H9 (cell line): Measurements from ENCODE around the gene HDGFL1. TPM values are rescaled to one million over a fixed set of nuclear protein-coding genes. Genes with fewer than 3 reads are reported as not detected.

Experiments
- DNase-seq: peaks from one replicate; pipeline ENCODE4 v3.0.0-alpha.2; 2017
- H2AFZ ChIP-seq: one replicate; pipeline ENCODE4 v1.6.1; 2013; ENCODE audit warnings: mild to moderate bottlenecking, low read length, control low read depth, moderate library complexity
- H2AK5ac ChIP-seq: 2 replicates; pipeline ENCODE4 v1.6.1; 2013; ENCODE audit warnings: low read length, control low read depth, mixed read lengths; ENCODE audit not compliant: insufficient read length
- H2BK120ac ChIP-seq: one replicate; pipeline ENCODE4 v1.6.1; 2013; ENCODE audit warnings: low read depth, mild to moderate bottlenecking, low read length, control low read depth, inconsistent platforms; ENCODE audit not compliant: poor library complexity, severe bottlenecking
- H2BK12ac ChIP-seq: 2 replicates; pipeline ENCODE4 v1.6.1; 2013; ENCODE audit warnings: low read length, control low read depth, mixed read lengths, low read depth; ENCODE audit not compliant: insufficient read length
- H2BK15ac ChIP-seq: 2 replicates; pipeline ENCODE4 v1.6.1; 2013; ENCODE audit warnings: low read depth, low read length, control low read depth
- H2BK20ac ChIP-seq: one replicate; pipeline ENCODE4 v1.6.1; 2013; ENCODE audit warnings: low read depth, mild to moderate bottlenecking, low read length, control low read depth, inconsistent platforms; ENCODE audit not compliant: poor library complexity, severe bottlenecking
- H2BK5ac ChIP-seq: 2 replicates; pipeline ENCODE4 v1.6.1; 2013; ENCODE audit warnings: low read length, control low read depth, mixed read lengths; ENCODE audit not compliant: insufficient read length
- H3K14ac ChIP-seq: 2 replicates; pipeline ENCODE4 v1.6.1; 2013; ENCODE audit warnings: low read length, control low read depth; ENCODE audit not compliant: insufficient read depth
- H3K18ac ChIP-seq: 2 replicates; pipeline ENCODE4 v1.6.1; 2013; ENCODE audit warnings: low read depth, mild to moderate bottlenecking, mixed read lengths, low read length, control low read depth; ENCODE audit not compliant: insufficient read length
- H3K23ac ChIP-seq: 2 replicates; pipeline ENCODE4 v1.6.1; 2013; ENCODE audit warnings: low read length, control low read depth, mixed read lengths, low read depth; ENCODE audit not compliant: insufficient read length
- H3K23me2 ChIP-seq: 2 replicates; pipeline ENCODE4 v1.6.1; 2013; ENCODE audit warnings: low read depth, mild to moderate bottlenecking, mixed read lengths, low read length, control low read depth; ENCODE audit not compliant: insufficient read length, poor library complexity, severe bottlenecking
- H3K27ac ChIP-seq: 2 replicates; pipeline ENCODE4 v1.5.1; 2013; ENCODE audit warnings: low read length, control low read depth, mixed read lengths, low read depth; ENCODE audit not compliant: insufficient read length
- H3K27me3 ChIP-seq: 2 replicates; pipeline ENCODE4 v1.6.1; 2013; ENCODE audit warnings: low read length, control low read depth, inconsistent platforms; ENCODE audit not compliant: insufficient read depth
- H3K4ac ChIP-seq: 2 replicates; pipeline ENCODE4 v1.6.1; 2013; ENCODE audit warnings: low read depth, mild to moderate bottlenecking, control low read depth, inconsistent platforms, low read length, moderate library complexity
- H3K4me1 ChIP-seq: 2 replicates; pipeline ENCODE4 v1.6.1; 2013; ENCODE audit warnings: low read length, control low read depth, inconsistent platforms; ENCODE audit not compliant: insufficient read depth
- H3K4me2 ChIP-seq: 2 replicates; pipeline ENCODE4 v1.6.1; 2013; ENCODE audit warnings: low read length, control low read depth, mixed read lengths; ENCODE audit not compliant: insufficient read length, insufficient read depth
- H3K56ac ChIP-seq: 2 replicates; pipeline ENCODE4 v1.6.1; 2013; ENCODE audit warnings: low read depth, mild to moderate bottlenecking, mixed read lengths, low read length, control low read depth; ENCODE audit not compliant: insufficient read length
- H3K79me1 ChIP-seq: 2 replicates; pipeline ENCODE4 v1.6.1; 2013; ENCODE audit warnings: low read depth, mild to moderate bottlenecking, moderate library complexity, low read length, control low read depth, inconsistent platforms; ENCODE audit not compliant: insufficient read depth, poor library complexity, severe bottlenecking
- H3K79me2 ChIP-seq: 2 replicates; pipeline ENCODE4 v1.6.1; 2013; ENCODE audit warnings: low read length, control low read depth, inconsistent platforms; ENCODE audit not compliant: insufficient read depth
- H3K9ac ChIP-seq: 2 replicates; pipeline ENCODE4 v1.6.1; 2013; ENCODE audit warnings: low read length, control low read depth, mixed read lengths; ENCODE audit not compliant: insufficient read length; ENCODE audit errors: extremely low read depth
- H3K9me3 ChIP-seq: one replicate; pipeline ENCODE4 v1.6.1; 2013; ENCODE audit warnings: low read depth, low read length, inconsistent platforms; ENCODE audit not compliant: control insufficient read depth
- H3T11ph ChIP-seq: one replicate; pipeline ENCODE4 v1.6.1; 2013; ENCODE audit warnings: mild to moderate bottlenecking, low read length, control low read depth, inconsistent platforms
- H4K20me1 ChIP-seq: one replicate; pipeline ENCODE4 v1.6.1; 2013; ENCODE audit not compliant: control insufficient read depth, insufficient read length, insufficient read depth
- H4K5ac ChIP-seq: 2 replicates; pipeline ENCODE4 v1.6.1; 2013; ENCODE audit warnings: low read depth, mild to moderate bottlenecking, mixed read lengths, low read length, control low read depth; ENCODE audit not compliant: insufficient read length
- H4K8ac ChIP-seq: replicated peaks from 2 replicates; pipeline ENCODE4 v1.6.1; 2013; ENCODE audit warnings: low read length, control low read depth, mixed read lengths, low read depth; ENCODE audit not compliant: insufficient read length
- H4K91ac ChIP-seq: 2 replicates; pipeline ENCODE4 v1.6.1; 2013; ENCODE audit warnings: low read depth, mild to moderate bottlenecking, moderate library complexity, mixed read lengths, low read length, control low read depth; ENCODE audit not compliant: insufficient read length
- H3K27ac Mint-ChIP-seq, 3 experiments: 2 replicates in 2 of 3; 3 replicates in 1 of 3; pipeline ENCODE4 v1.8.0; 2020 to 2021; ENCODE audit warnings: mixed read lengths in 3 of 3, mild to moderate bottlenecking in 1 of 3, moderate library complexity in 1 of 3
- H3K27me3 Mint-ChIP-seq: 2 replicates; pipeline ENCODE4 v1.8.0; 2021; ENCODE audit warnings: low read depth, mild to moderate bottlenecking, moderate library complexity, mixed read lengths
- H3K36me3 Mint-ChIP-seq, 3 experiments: 2 replicates in 2 of 3; 3 replicates in 1 of 3; pipeline ENCODE4 v1.8.0; 2020 to 2021; ENCODE audit warnings: low read depth in 3 of 3, mixed read lengths in 3 of 3; ENCODE audit not compliant: insufficient read depth in 1 of 3
- H3K4me1 Mint-ChIP-seq, 2 experiments: 2 replicates each; pipeline ENCODE4 v1.8.0; 2020; ENCODE audit warnings: mixed read lengths in 2 of 2
- H3K4me3 Mint-ChIP-seq, 2 experiments: 2 replicates in 1 of 2; 3 replicates in 1 of 2; pipeline ENCODE4 v1.8.0; 2020 to 2021; ENCODE audit warnings: mild to moderate bottlenecking in 2 of 2, mixed read lengths in 2 of 2, moderate library complexity in 1 of 2
- H3K9me3 Mint-ChIP-seq, 2 experiments: 2 replicates in 1 of 2; 3 replicates in 1 of 2; pipeline ENCODE4 v1.8.0; 2020; ENCODE audit warnings: mild to moderate bottlenecking in 2 of 2, mixed read lengths in 2 of 2, moderate library complexity in 1 of 2
- WGBS: extraction: QIAGEN DNeasy Blood & Tissue Kit; methylation state at CpG from one replicate; pipeline ENCODE4 v1.1.7; 2013; ENCODE audit warnings: missing lambda C conversion rate, low lambda C conversion rate, mixed read lengths; ENCODE audit not compliant: insufficient read length; ENCODE audit errors: extremely low coverage; 5-methylcytosine and 5-hydroxymethylcytosine counted together
- total RNA-seq: library from RNA; stranded (reverse); gene quantifications from 2 replicates; pipeline ENCODE4 v1.2.1, GENCODE V29; 2021
- TF ChIP-seq, protein P1 (sequence below): fragments of 200-600 bp; sonication (generic); conservative IDR thresholded peaks from 3 replicates; pipeline ENCODE4 v1.8.0; 2021; ENCODE audit warnings: antibody characterized with exemption, mild to moderate bottlenecking

Gene HDGFL1
- total RNA-seq, 1 experiment from 2014 or later, result not detected

DNA sequence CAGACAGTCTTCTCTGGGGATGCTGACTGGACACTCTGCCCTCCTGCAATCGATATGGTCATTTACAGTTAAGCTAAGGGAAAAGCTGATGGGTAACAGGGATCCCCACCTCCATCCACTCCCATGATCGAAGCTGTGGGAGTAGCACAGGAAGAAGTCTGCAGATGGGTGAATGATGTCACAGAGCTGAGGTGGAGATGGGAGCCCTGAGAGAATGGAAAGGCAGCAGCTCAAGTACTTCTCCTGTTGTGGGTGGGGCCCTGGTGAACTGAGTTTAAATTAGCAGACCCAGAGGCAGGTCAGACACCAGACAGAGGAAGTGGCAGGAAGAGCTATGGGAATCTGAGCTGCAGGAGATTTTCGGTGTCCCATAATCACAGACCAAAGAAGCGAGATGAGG, 29.0 kb downstream of the HDGFL1 start:
- Histone ChIP-seq H2BK120ac (no peak overlapping the region), H4K5ac (no peak overlapping the region), H4K20me1 (no peaks in the 10 kb centered on the region), H3K14ac (no peak overlapping the region), H3K56ac (no peak overlapping the region), H3K23me2 (no peaks in the 10 kb centered on the region), H3K4ac (no peak overlapping the region), H3K27me3 (no peaks in the 10 kb centered on the region), H2BK5ac (no peak overlapping the region), H3K4me1 (no peaks in the 10 kb centered on the region), H4K91ac (no peak overlapping the region), H3K9me3 (no peaks in the 10 kb centered on the region), H2AK5ac (no peak overlapping the region), H3K4me2 (no peak overlapping the region), H2BK15ac (no peak overlapping the region), H3K27ac (no peak overlapping the region), H3T11ph (no peak overlapping the region), H3K23ac (no peak overlapping the region), H3K79me1 (no peaks in the 10 kb centered on the region), H3K79me2 (no peaks in the 10 kb centered on the region), H4K8ac (no peak overlapping the region), H3K18ac (no peak overlapping the region), H2AFZ (no peak overlapping the region), H2BK12ac (no peak overlapping the region), H3K9ac (no peak overlapping the region), H2BK20ac (no peak overlapping the region)
- Mint-ChIP-seq H3K4me3 (no peak overlapping the region), H3K9me3 (peaks cover 3 to 9% of the 10 kb centered on the region in 2 experiments; a peak in 4 of 5 replicates), H3K27me3 (no peaks in the 10 kb centered on the region), H3K4me1 (peaks cover 0 to 2% of the 10 kb centered on the region in 2 experiments; a peak in 1 of 4 replicates), H3K27ac (no peak overlapping the region), H3K36me3 (peaks cover 0 to 18% (median 4%) of the 10 kb centered on the region in 3 experiments; a peak in 5 of 7 replicates)
- no CpG with 5 or more reads among the region's 4 CpGs for WGBS
- DNase-seq, result no peak
- TF ChIP-seq, protein P1, sequence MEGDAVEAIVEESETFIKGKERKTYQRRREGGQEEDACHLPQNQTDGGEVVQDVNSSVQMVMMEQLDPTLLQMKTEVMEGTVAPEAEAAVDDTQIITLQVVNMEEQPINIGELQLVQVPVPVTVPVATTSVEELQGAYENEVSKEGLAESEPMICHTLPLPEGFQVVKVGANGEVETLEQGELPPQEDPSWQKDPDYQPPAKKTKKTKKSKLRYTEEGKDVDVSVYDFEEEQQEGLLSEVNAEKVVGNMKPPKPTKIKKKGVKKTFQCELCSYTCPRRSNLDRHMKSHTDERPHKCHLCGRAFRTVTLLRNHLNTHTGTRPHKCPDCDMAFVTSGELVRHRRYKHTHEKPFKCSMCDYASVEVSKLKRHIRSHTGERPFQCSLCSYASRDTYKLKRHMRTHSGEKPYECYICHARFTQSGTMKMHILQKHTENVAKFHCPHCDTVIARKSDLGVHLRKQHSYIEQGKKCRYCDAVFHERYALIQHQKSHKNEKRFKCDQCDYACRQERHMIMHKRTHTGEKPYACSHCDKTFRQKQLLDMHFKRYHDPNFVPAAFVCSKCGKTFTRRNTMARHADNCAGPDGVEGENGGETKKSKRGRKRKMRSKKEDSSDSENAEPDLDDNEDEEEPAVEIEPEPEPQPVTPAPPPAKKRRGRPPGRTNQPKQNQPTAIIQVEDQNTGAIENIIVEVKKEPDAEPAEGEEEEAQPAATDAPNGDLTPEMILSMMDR, result no peak
